ENCODE measurements around the gene MTUS2. TPM values are rescaled to one million over a fixed set of nuclear protein-coding genes. Genes with fewer than 3 reads are reported as not detected.
A peak's percentile ranks its signal among the peaks of the same experiment; 100 is the strongest.

MTUS2 gene
- total and polyA plus RNA-seq, 10 donors, result 0.20 to 3.2 (median 0.85) TPM

DNA sequence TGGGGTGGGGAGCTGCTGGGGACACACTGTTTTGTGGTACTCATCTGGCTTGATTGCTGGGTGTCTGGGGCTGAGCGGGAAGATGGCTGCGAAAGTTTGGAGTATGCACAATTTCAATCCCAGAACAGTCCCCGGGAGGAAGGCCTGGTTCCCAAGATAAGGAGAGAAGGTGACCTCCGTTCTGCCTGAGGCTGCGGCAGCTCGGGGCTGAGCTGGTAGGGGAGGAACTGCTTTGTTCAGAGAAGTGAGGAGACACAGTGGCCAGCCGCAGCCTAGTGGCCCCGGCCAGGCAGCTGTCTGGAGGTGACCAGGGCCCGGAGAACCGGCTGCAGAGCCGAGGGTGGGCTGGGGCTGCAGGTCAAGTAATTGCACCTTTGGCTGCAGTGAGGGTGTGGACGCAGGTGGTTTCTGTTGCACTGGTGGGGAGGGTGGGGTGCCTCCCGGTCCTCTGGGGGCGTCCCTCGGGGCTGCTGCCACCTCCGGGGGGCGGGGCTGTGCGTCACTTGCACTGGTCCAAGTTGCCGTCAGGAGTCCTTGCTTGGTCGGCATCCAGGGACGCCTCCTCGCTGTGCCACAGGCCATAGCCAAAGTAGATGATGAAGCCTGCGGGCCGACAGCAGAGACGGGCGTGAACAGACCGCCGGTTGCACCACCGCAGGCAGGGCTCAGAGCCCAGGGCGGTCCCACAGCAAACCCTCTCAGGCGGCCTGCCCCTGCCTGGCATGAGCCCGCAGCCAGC lies 694.0 kb downstream of the MTUS2 start:
- peak; percentile 79 for DNase-seq
- Histone ChIP-seq H3K4me3 (no peak overlapping the region), H3K27ac (peak overlapping the region in 7 of 8 donors; percentile 20 to 70 (median 66)), H3K9me3 (no peaks in the 10 kb centered on the region), H3K36me3 (peaks cover 0 to 93% (median 36%) of the 10 kb centered on the region in 6 donors), H3K4me1 (peaks cover 0 to 27% (median 17%) of the 10 kb centered on the region in 6 donors), H3K27me3 (replicated peaks in 1 of 7) (no peaks in the 10 kb centered on the region)
- TF ChIP-seq, protein P1, sequence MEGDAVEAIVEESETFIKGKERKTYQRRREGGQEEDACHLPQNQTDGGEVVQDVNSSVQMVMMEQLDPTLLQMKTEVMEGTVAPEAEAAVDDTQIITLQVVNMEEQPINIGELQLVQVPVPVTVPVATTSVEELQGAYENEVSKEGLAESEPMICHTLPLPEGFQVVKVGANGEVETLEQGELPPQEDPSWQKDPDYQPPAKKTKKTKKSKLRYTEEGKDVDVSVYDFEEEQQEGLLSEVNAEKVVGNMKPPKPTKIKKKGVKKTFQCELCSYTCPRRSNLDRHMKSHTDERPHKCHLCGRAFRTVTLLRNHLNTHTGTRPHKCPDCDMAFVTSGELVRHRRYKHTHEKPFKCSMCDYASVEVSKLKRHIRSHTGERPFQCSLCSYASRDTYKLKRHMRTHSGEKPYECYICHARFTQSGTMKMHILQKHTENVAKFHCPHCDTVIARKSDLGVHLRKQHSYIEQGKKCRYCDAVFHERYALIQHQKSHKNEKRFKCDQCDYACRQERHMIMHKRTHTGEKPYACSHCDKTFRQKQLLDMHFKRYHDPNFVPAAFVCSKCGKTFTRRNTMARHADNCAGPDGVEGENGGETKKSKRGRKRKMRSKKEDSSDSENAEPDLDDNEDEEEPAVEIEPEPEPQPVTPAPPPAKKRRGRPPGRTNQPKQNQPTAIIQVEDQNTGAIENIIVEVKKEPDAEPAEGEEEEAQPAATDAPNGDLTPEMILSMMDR (IDR thresholded peaks at IDR 0.05 in 8 of 11, conservative IDR thresholded peaks at IDR 0.05 in 3 of 11), result no peak
- TF ChIP-seq POLR2AphosphoS5 (IDR thresholded peaks at IDR 0.05), result peak in 2 of 3 donors; percentile 60 to 73
- WGBS, 5 donors, result 80 to 98% (median 81%) methylated on average over 15 to 32 of the region's 32 CpGs
- intact Hi-C loops (cut with DNase I; ENCODE audit: low total_unique reads), result no loop called here

DNA sequence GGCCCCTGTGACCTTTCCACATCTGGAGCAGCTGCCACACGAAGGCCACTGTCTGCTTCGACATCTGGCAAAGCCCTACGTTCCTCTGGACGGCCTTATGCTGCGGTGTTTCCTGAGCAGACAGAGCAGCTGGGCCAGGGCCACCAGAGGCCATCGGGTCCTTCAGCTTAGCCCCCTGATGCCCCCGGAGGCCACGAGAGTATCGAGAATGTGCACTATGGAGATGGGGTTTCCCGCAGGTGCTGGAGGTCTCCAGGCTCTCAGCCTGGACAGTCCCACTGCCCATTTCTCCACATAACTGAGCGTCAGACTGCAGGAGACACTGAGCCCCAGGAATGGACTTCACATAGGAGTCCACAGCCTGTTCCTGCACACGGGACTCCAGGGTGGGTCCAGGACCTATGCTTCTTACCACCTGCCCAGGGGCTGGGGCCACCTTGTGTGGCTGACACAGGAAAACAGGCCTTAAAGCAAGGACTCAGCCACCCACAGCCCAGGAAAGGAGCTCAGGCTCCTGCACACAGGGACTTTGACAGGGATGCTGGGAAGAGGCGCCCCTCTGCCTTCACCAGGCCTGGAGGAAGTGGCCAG lies 694.7 kb downstream of the MTUS2 start:
- H3K4me1 ChIP-seq, result peaks cover 0 to 27% (median 17%) of the 10 kb centered on the region in 6 donors
- peaks cover 0 to 98% (median 37%) of the 10 kb centered on the region in 6 donors for H3K36me3 ChIP-seq
- WGBS, 5 donors, result 66 to 83% (median 72%) methylated on average over 9 to 13 of the region's 13 CpGs
- H3K4me3 ChIP-seq, result no peak overlapping the region
- no peaks in the 10 kb centered on the region for H3K9me3 ChIP-seq
- intact Hi-C loops (cut with DNase I; ENCODE audit: low total_unique reads), result no loop called here
- TF ChIP-seq POLR2A (IDR thresholded peaks at IDR 0.05) (no peak), POLR2AphosphoS5 (IDR thresholded peaks at IDR 0.05) (peak in 2 of 3 donors; percentile 65 to 74)
- peak overlapping the region; percentile 20 to 70 (median 60) for H3K27ac ChIP-seq
- no peaks in the 10 kb centered on the region for H3K27me3 ChIP-seq (replicated peaks in 1 of 7)
- peak; percentile 55 for DNase-seq

DNA sequence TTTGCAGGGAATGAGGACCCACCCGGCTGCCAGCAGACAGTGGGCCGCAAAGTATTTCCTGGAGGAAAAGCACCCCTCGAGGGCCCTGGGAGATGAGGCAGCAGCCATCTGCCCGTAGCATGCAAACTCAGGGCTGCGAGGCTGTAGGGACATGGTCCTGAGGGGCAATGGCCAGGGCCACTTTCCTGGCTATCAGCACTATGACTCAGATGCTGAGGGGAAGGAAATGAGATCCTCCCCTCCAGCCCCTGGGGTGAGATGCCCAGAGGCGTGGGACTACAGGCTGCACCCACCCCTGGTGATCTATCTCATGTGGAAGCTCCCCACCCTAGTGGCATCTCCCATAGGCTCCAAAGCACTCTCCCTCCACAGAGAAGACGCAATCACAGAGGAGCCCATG lies 695.2 kb downstream of the MTUS2 start:
- DNase-seq, result no peak
- no peaks in the 10 kb centered on the region for H3K9me3 ChIP-seq
- peak; percentile 58 to 68 (median 65) for TF ChIP-seq POLR2AphosphoS5 (IDR thresholded peaks at IDR 0.05)
- TF ChIP-seq, protein P1 (IDR thresholded peaks at IDR 0.05 in 8 of 11, conservative IDR thresholded peaks at IDR 0.05 in 3 of 11), result no peak
- intact Hi-C loops (cut with DNase I; ENCODE audit: low total_unique reads), result no loop called here
- H3K4me3 ChIP-seq, result no peak overlapping the region
- H3K36me3 ChIP-seq, result peaks cover 0 to 98% (median 39%) of the 10 kb centered on the region in 6 donors
- 32 to 84% (median 80%) methylated on average over 5 to 7 of the region's 7 CpGs for WGBS, 5 donors
- H3K4me1 ChIP-seq, result peaks cover 0 to 27% (median 17%) of the 10 kb centered on the region in 6 donors
- H3K27ac ChIP-seq, result peak overlapping the region in 7 of 8 donors; percentile 20 to 70 (median 66)
- H3K27me3 ChIP-seq (replicated peaks in 1 of 7), result no peaks in the 10 kb centered on the region

DNA sequence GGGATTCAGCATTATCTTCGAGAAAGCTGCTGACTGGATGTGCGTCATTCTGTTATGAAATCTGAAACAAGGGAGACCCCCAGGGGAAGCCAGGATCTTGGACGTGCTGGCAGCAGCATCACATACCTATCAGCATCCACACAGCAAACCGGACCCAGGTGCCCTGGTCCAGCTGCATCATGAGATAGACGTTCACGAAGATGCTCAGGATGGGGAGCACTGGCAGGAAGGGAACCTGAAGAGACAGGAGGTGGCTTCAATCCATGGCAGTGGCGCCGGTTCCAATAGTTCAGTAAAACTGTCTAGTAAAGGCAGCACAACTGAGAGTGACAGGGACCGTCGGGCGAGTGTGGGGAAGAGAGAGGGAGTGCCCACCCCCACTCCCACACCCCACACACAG lies 695.9 kb downstream of the MTUS2 start:
- TF ChIP-seq POLR2A (IDR thresholded peaks at IDR 0.05) (no peak), POLR2AphosphoS5 (IDR thresholded peaks at IDR 0.05) (no peak)
- TF ChIP-seq, protein P1 (IDR thresholded peaks at IDR 0.05 in 8 of 11, conservative IDR thresholded peaks at IDR 0.05 in 3 of 11), result no peak

More for the DNA sequence above, 695.9 kb downstream of the MTUS2 start:
- Histone ChIP-seq H3K27ac (peak overlapping the region in 5 of 8 donors; percentile 53 to 70 (median 66)), H3K4me1 (peaks cover 0 to 27% (median 17%) of the 10 kb centered on the region in 6 donors), H3K4me3 (no peak overlapping the region), H3K9me3 (no peaks in the 10 kb centered on the region), H3K27me3 (replicated peaks in 1 of 7) (no peaks in the 10 kb centered on the region), H3K36me3 (peaks cover 0 to 98% (median 44%) of the 10 kb centered on the region in 6 donors)
- intact Hi-C loops (cut with DNase I; ENCODE audit: low total_unique reads), result no loop called here
- 86 to 94% (median 91%) methylated on average over 10 to 11 of the region's 11 CpGs for WGBS, 5 donors
- no peak for DNase-seq
